Fibroblast of mammary gland (primary cell): ENCODE data around the gene DOK6.
A peak's percentile ranks its signal among the peaks of the same experiment; 100 is the strongest.

Experiments used
- DNase-seq: peaks from one replicate; pipeline ENCODE4 v3.0.0-alpha.2; 2010; ENCODE audit warnings: low read depth
- H3K4me3 ChIP-seq: 2 replicates; pipeline ENCODE4 v1.5.1; 2011; ENCODE audit warnings: low read depth, mild to moderate bottlenecking, low read length, moderate library complexity; ENCODE audit not compliant: control insufficient read depth
- CTCF ChIP-seq: conservative IDR thresholded peaks from 2 replicates; pipeline ENCODE4 v1.5.1; 2011; ENCODE audit warnings: low read depth, low read length, inconsistent platforms; ENCODE audit not compliant: control insufficient read depth, insufficient read depth

Gene DOK6

GRCh38 chr18:69557282-69557681 lies 156.6 kb downstream of the DOK6 start:
- DNase-seq: no peak
- no peak overlapping the region for H3K4me3 ChIP-seq
- no peak for TF ChIP-seq CTCF

GRCh38 chr18:69558052-69558451 lies 157.4 kb downstream of the DOK6 start:
- no peak for TF ChIP-seq CTCF
- DNase-seq: no peak
- H3K4me3 ChIP-seq: no peak overlapping the region

GRCh38 chr18:69559604-69560003 lies 158.9 kb downstream of the DOK6 start:
- TF ChIP-seq CTCF: no peak
- DNase-seq: peak; percentile 2

GRCh38 chr18:69564602-69565001 lies 163.9 kb downstream of the DOK6 start:
- no peak for TF ChIP-seq CTCF
- no peak overlapping the region for H3K4me3 ChIP-seq
- no peak for DNase-seq

More at GRCh38 chr18:69559604-69560003, 158.9 kb downstream of the DOK6 start:
- no peak overlapping the region for H3K4me3 ChIP-seq

- DNase-seq: no peak
- TF ChIP-seq CTCF: no peak
- H3K4me3 ChIP-seq: no peak overlapping the region
Observed at GRCh38 chr18:69567813-69568488, 167.3 kb downstream of the DOK6 start.

DNA sequence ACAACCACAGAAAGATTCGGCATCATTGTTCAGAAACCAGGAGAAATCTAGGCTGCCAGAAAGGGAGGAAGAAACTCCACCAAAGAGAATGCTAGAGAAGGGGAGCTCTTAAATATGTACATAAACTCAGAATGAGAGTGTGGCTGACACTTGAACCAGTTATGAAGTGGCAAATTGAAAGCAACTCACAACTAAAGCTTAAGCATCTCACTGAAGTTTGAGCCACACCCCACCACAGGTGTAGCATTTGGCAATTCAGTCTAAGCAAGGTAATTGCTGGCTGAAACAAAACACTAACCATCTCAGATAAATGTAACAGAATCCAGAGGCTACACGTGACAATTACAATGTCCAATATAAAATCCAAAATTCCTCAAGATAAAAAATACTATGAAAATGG lies 168.4 kb downstream of the DOK6 start:
- DNase-seq: no peak
- TF ChIP-seq CTCF: no peak
- H3K4me3 ChIP-seq: no peak overlapping the region

DNA sequence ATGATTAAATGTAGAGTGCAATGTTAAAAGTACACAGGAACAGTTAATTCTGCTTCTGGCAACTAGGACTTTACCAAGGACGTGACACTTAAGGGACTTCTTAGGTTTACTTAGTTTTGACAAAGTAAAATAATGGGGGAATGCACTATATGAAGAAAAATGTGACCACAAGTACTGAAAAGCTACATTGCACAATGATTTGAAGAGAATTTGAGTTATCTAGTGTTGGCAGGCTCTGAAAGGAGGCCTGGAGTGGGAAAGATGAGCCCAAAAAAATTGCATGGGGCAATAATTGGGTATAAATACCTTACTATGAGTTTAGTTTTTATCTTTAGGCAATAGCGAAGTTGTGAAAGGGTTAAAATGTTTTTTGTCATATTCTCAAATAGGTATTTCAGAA lies 173.7 kb downstream of the DOK6 start:
- H3K4me3 ChIP-seq: no peak overlapping the region
- DNase-seq: no peak
- TF ChIP-seq CTCF: no peak
